Cardiac fibroblast (primary cell): ENCODE data around the gene MAP7.

Experiments
- DNase-seq, 2 donors: peaks; one replicate each; pipeline versions ENCODE4 v3.0.0 to v3.0.0-alpha.2; 2010; ENCODE audit warnings: low read depth in 2 of 2
- H3K4me3 ChIP-seq, 2 donors: replicated peaks in 1 of 2; 1 replicate in 1 of 2; 2 replicates in 1 of 2; pipeline ENCODE4 v1.5.1; 2011; ENCODE audit warnings: low read depth in 2 of 2, low read length in 2 of 2, mild to moderate bottlenecking in 2 of 2, moderate library complexity in 1 of 2
- TF ChIP-seq, protein P1 (sequence below): IDR thresholded peaks from one replicate; pipeline ENCODE4 v1.5.1; 2011; ENCODE audit warnings: low read depth, mild to moderate bottlenecking, low read length, inconsistent platforms

Gene MAP7

GRCh38 chr6:136564180-136564579, 14.0 kb upstream of the MAP7 start:
- TF ChIP-seq, protein P1, sequence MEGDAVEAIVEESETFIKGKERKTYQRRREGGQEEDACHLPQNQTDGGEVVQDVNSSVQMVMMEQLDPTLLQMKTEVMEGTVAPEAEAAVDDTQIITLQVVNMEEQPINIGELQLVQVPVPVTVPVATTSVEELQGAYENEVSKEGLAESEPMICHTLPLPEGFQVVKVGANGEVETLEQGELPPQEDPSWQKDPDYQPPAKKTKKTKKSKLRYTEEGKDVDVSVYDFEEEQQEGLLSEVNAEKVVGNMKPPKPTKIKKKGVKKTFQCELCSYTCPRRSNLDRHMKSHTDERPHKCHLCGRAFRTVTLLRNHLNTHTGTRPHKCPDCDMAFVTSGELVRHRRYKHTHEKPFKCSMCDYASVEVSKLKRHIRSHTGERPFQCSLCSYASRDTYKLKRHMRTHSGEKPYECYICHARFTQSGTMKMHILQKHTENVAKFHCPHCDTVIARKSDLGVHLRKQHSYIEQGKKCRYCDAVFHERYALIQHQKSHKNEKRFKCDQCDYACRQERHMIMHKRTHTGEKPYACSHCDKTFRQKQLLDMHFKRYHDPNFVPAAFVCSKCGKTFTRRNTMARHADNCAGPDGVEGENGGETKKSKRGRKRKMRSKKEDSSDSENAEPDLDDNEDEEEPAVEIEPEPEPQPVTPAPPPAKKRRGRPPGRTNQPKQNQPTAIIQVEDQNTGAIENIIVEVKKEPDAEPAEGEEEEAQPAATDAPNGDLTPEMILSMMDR: no peak
- H3K4me3 ChIP-seq: no peak overlapping the region
- no peak for DNase-seq

DNA sequence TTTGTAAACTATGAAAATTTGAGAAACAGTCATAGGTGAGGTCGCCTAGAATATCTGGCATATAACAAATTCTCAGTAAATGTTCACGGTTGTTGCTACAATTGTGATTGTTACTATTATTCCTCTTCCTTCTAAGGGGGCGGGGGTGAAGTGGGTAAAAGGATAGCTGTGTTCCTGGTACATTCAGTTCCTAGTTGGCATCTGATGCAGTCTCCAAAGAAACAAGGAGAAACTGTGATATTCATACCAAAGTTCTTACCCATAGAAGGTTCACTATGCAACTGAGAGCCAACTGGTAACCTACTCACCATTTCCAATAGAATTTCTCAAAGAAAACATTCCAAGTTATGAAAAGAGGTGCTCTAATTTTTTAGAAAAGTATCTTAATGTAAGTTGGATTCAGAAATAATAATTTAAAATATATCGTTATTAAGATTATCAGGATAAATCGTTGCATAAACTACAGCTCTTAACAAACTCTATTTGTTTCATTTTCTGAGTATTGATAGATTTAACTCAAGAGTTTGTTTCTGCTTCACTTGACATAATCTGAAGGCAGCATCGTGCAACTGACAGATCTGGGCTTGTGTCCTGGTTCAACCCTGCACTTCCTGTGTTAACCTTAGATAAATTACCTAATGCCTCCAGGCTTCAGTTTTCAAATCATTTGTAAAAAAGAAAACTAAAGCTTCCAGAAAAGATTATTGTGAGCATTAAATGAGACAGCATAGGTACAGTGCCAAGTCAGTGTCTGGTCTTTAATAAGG, 13.3 kb upstream of the MAP7 start:
- no peak overlapping the region for H3K4me3 ChIP-seq
- DNase-seq: no peak
- TF ChIP-seq, protein P1: no peak

DNA sequence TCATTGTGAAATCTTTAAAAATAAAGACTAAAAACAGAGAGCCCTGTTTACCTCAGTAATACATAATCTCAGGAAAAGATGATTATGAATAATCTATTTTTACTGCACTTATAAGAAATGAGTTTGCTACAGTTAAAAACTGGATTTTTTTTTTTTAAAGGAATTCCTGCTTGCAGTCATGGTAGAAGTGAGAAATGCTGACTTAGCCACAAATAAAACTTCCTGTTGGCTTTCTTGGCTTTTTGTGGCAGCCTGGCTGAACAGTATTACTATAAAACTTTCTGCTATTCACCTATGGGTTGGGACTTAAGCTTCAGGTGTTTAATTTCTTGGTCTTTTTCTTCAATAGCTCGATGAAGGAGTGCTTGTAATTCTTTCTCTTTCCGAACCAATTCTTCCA, 12.0 kb upstream of the MAP7 start:
- no peak overlapping the region for H3K4me3 ChIP-seq
- no peak for DNase-seq
- TF ChIP-seq, protein P1: no peak

DNA sequence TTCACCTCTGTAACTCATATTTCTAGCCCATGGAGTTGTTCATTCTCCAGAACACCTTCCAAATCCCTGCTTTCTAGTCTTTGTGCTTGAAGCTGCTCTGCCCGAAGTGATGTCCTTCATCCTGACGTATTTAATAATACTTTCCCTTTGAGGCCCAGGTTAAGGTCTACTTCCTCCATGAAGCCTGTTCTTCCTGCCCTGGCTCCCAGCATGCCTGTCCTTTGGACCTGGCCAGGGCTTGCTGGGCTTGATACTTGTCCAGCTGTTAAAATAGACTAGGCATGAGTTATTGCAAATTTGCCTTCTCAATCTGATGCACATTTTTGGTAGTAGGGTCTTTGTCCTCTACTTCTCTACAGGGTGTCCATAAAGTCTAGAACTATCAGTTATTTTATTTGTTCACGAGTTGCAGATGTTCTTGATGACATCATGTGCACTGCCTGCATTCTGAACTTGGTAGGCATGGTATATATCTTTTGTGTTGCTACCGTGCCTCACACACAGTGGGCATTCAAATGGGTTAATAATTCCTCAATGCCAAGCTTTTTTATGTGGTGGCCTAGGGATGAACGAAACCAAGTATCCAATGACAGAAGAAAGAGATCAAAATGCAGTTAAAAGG, 3.1 kb upstream of the MAP7 start:
- TF ChIP-seq, protein P1: no peak
- no peak overlapping the region for H3K4me3 ChIP-seq
- no peak for DNase-seq

- no peak for DNase-seq
- TF ChIP-seq, protein P1: no peak
- no peak overlapping the region for H3K4me3 ChIP-seq
Measured at GRCh38 chr6:136552054-136552453, 1.8 kb upstream of the MAP7 start.

- peak overlapping the region in 1 of 2 donors; percentile 41 for H3K4me3 ChIP-seq
- DNase-seq: no peak
- TF ChIP-seq, protein P1: no peak
Measured at GRCh38 chr6:136551103-136551502, 881 bp upstream of the MAP7 start.
